Progenitor cell of endocrine pancreas (in vitro differentiated cells): ENCODE measurements around the gene MRM3. TPM values are rescaled to one million over a fixed set of nuclear protein-coding genes. Genes with fewer than 3 reads are reported as not detected.

ENCODE experiments used
- DNase-seq: peaks from one replicate; pipeline ENCODE4 v3.0.0; 2021; ENCODE audit warnings: low spot score; ENCODE audit not compliant: unreplicated experiment
- H3K27ac Mint-ChIP-seq: 2 replicates; pipeline ENCODE4 v1.8.0; 2021; ENCODE audit warnings: mild to moderate bottlenecking, moderate library complexity, mixed read lengths
- H3K27me3 Mint-ChIP-seq: 2 replicates; pipeline ENCODE4 v1.8.0; 2021; ENCODE audit warnings: mixed read lengths
- H3K36me3 Mint-ChIP-seq: 2 replicates; pipeline ENCODE4 v1.8.0; 2022; ENCODE audit warnings: mixed read lengths; ENCODE audit not compliant: insufficient read depth
- H3K4me1 Mint-ChIP-seq: 2 replicates; pipeline ENCODE4 v1.8.0; 2021; ENCODE audit warnings: low read depth, mixed read lengths
- H3K4me3 Mint-ChIP-seq: 2 replicates; pipeline ENCODE4 v1.8.0; 2021; ENCODE audit warnings: low read depth, mild to moderate bottlenecking, moderate library complexity, mixed read lengths
- H3K9me3 Mint-ChIP-seq: 2 replicates; pipeline ENCODE4 v1.8.0; 2021; ENCODE audit warnings: low read depth, mixed read lengths
- CTCF ChIP-seq: fragments of 200-600 bp; sonication (generic); IDR thresholded peaks from one replicate; pipeline ENCODE4 v1.5.0; 2021; ENCODE audit warnings: antibody characterized with exemption, mild to moderate bottlenecking; ENCODE audit not compliant: unreplicated experiment
- long read RNA-seq: library from polyadenylated mRNA; unstranded; transcript quantifications from one replicate; pipeline ENCODE4 v2.0.0, GENCODE V29; 2020
- total RNA-seq: library from RNA; stranded (reverse); gene quantifications from 2 replicates; pipeline ENCODE4 v1.2.1, GENCODE V29; 2021

MRM3 gene
- total RNA-seq: 14.5 and 17.9 TPM in 2 replicates
- long read RNA-seq, transcript MRM3-201 (4 exons, 1,809 nt): major isoform, 71 of 78 reads
- long read RNA-seq, partial matches to known transcripts: 2 of 78 reads
- long read RNA-seq, other reads (novel, unspliced or antisense): 3 of 78 reads

DNA sequence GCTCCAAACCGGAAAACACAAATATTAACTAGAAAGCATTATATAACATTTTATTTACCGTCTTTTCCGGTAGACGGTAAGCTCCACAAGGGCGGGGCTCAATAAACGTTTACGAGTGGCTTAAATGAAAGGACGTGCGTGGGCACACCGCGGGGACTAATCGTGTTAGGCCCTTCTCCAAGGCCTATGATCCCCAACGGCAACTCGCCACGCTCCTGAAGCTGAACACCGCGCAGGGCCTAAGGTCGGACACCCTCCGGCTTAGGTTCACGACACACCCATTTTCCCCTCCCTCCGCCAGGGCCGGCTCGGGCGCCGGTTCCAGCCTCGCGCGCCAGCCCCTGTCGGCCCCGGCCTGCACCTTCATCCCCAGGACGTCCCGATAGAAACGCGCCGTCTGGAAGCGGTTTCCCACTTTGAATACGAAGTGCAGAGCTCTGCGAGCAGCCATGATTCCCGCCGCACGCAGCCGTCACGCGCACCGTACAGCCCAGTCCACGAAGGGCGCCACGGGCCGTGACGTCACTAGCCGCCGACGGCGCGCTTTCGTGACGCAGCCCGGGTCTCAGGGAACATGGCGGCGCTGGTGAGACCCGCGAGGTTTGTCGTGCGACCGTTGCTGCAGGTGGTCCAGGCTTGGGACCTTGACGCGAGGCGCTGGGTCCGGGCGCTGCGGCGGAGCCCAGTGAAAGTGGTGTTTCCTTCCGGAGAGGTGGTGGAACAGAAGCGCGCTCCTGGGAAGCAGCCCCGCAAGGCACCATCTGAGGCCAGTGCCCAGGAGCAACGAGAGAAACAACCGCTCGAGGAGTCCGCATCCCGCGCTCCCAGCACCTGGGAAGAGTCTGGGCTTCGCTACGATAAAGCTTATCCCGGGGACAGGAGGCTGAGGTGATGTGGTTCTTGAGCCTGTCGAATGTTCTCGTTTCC is at the start of gene MRM3, which contains the start of gene GLOD4:
Gene MRM3 (plus strand): TSS at position 549 of the 927 bp plus-strand sequence. CDS start 26 bp downstream, at position 575.
Gene GLOD4 (minus strand): TSS at position 476 of the 927 bp plus-strand sequence. CDS start 25 bp downstream, at position 451.
- peak; percentile 42 for TF ChIP-seq CTCF
- Mint-ChIP-seq H3K27ac (peak within 1 kb of the TSS; percentile 98), H3K4me3 (peak within 1 kb of the TSS; percentile 96), H3K9me3 (no peaks in the 10 kb centered on the region), H3K4me1 (peaks cover 20% of the 10 kb centered on the region), H3K27me3 (no peaks in the 10 kb centered on the region), H3K36me3 (peaks cover 4% of the 10 kb centered on the region)
- DNase-seq: peak; percentile 93

- no peak for DNase-seq
- peak overlapping the region; percentile 96 for H3K27ac Mint-ChIP-seq
- H3K4me3 Mint-ChIP-seq: peak overlapping the region; percentile 87
- TF ChIP-seq CTCF: no peak
- no peaks in the 10 kb centered on the region for H3K27me3 Mint-ChIP-seq
- H3K4me1 Mint-ChIP-seq: peaks cover 16% of the 10 kb centered on the region
- no peaks in the 10 kb centered on the region for H3K9me3 Mint-ChIP-seq
- peaks cover 10% of the 10 kb centered on the region for H3K36me3 Mint-ChIP-seq
These were observed 49.0 kb upstream of the MRM3 start for GRCh38 chr17:732902-733720.

DNA sequence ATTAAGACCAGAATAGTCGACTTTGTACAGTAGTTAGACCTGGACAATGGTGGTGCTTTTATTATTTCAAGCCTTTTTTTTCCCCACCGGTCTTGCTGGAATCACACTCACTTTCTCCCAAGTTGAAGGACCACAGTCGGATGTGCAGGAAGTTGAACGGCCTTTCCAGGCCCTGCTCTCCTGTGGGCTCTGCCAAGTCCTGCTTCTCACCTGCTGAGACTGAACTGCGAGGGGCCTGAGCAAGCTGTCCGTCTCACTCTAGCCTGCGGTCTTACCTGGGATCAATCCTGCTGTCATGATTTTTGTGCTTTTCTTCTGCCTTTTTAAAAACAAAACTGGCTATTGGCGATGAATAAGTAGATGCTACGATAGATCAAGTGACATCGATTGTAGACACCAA is 48.4 kb upstream of the MRM3 start:
- no peak for TF ChIP-seq CTCF
- no peak for DNase-seq
- no peaks in the 10 kb centered on the region for H3K9me3 Mint-ChIP-seq
- no peaks in the 10 kb centered on the region for H3K27me3 Mint-ChIP-seq
- peaks cover 16% of the 10 kb centered on the region for H3K4me1 Mint-ChIP-seq
- peak overlapping the region; percentile 87 for H3K4me3 Mint-ChIP-seq
- peak overlapping the region; percentile 96 for H3K27ac Mint-ChIP-seq
- H3K36me3 Mint-ChIP-seq: peaks cover 14% of the 10 kb centered on the region

DNA sequence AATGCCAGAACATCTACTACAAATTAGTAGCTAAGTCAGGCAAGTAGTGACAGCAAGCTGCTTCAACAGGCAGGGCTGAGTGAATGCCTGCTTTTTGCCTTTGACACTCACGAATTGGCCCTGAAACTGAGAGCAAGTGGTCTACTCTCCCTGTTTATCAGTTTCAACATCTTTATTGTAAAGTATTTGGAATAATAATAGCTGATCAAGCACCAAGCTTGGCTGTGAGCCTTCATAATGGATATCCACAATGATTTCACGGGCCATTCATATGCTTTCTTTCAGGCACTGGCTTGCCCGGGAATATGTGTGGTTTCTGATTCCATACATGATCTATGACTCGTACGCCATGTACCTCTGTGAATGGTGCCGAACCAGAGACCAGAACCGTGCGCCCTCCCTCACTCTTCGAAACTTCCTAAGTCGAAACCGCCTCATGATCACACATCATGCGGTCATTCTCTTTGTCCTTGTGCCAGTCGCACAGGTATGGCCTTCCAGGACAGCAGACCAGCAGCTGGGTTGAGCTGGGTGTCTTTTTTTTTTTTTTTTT is 44.5 kb upstream of the MRM3 start:
- no peaks in the 10 kb centered on the region for H3K9me3 Mint-ChIP-seq
- H3K36me3 Mint-ChIP-seq: peaks cover 14% of the 10 kb centered on the region

More for the DNA sequence above, 44.5 kb upstream of the MRM3 start:
- no peak for DNase-seq
- Mint-ChIP-seq H3K4me3 (no peak overlapping the region), H3K4me1 (peaks cover 10% of the 10 kb centered on the region), H3K27ac (no peak overlapping the region), H3K27me3 (no peaks in the 10 kb centered on the region)
- TF ChIP-seq CTCF: no peak
